Adrenal gland (tissue), 12 donors: ENCODE measurements around the gene ARPP21. TPM values are rescaled to one million over a fixed set of nuclear protein-coding genes. Genes with fewer than 3 reads are reported as not detected.
"Not testable (repeated sequence)": the region's sequence is repeated elsewhere in the genome, so short reads cannot be mapped to it uniquely, and the experiment has no call there.

ENCODE experiments used
- DNase-seq, 7 donors: peaks; one replicate each; pipeline ENCODE4 v3.0.0-alpha.2; 2019 to 2020
- H3K27ac ChIP-seq, 5 donors: fragments of 200-600 bp; sonication (generic) in 4 of 5; 1 replicate in 3 of 5; 2 replicates in 2 of 5; pipeline versions ENCODE4 v1.5.1 to v1.8.0; 2016 to 2020; ENCODE audit warnings: mild to moderate bottlenecking in 1 of 5
- H3K27me3 ChIP-seq: fragments of 200-600 bp; 2 replicates; pipeline ENCODE4 v1.8.0; 2021
- H3K36me3 ChIP-seq, 2 donors: fragments of 200-600 bp; replicated peaks in 1 of 2; 1 replicate in 1 of 2; 2 replicates in 1 of 2; pipeline versions ENCODE4 v1.5.1 to v1.8.0; 2018 to 2022
- H3K4me1 ChIP-seq, 2 donors: fragments of 200-600 bp; replicated peaks in 1 of 2; 1 replicate in 1 of 2; 2 replicates in 1 of 2; pipeline versions ENCODE4 v1.5.1 to v1.8.0; 2018 to 2021
- H3K4me3 ChIP-seq, 4 donors: fragments of 200-600 bp; sonication (generic) in 3 of 4; one replicate each; pipeline ENCODE4 v1.5.1; 2016 to 2018
- H3K9me3 ChIP-seq, 3 donors: fragments of 200-600 bp; sonication (generic) in 1 of 3; replicated peaks in 1 of 3; 1 replicate in 2 of 3; 2 replicates in 1 of 3; pipeline versions ENCODE4 v1.5.1 to v1.8.0; 2016 to 2021
- POLR2A ChIP-seq, 2 donors: fragments of 450-650 bp; IDR thresholded peaks; one replicate each; pipeline ENCODE4 v1.6.1; 2017; ENCODE audit warnings: antibody characterized with exemption in 2 of 2, mild to moderate bottlenecking in 2 of 2, moderate library complexity in 1 of 2
- WGBS, 4 donors: extraction: QIAGEN DNeasy Blood & Tissue Kit in 2 of 4; methylation state at CpG; one replicate each; pipeline versions ENCODE4 v1.1.5 to v1.1.7; 2013 to 2017; 5-methylcytosine and 5-hydroxymethylcytosine counted together
- intact Hi-C, 2 donors: fragments of 100-400 bp; cut with DNase I; formaldehyde crosslinking; loops; one replicate each; pipeline versions ENCODE4 v1.14.1 to v1.15.0; 2022 to 2023
- polyA plus RNA-seq, 3 donors: library from polyadenylated mRNA; stranded (reverse); fragments of 200-250 nt in 2 of 3; fragments of 350-450 nt in 1 of 3; fragmentation: Illumina TruSeq in 1 of 3; extraction: RNeasy Lipid Tissue Mini Kit (QIAGEN cat#74804) in 1 of 3; gene quantifications; one replicate each; pipeline ENCODE4 v1.2.3, GENCODE V29; 2013 to 2014
- total RNA-seq, 9 donors: library from RNA; depleted of rRNA in 4 of 9; stranded (reverse); fragments of >200 nt in 4 of 9; fragments of 120-200 nt in 1 of 9; fragmentation: NEBNext Ultra II Directional in 1 of 9; extraction: Animal tissue kit (Norgen Biotek cat#: 25700) in 1 of 9; gene quantifications; one replicate each; pipeline versions ENCODE4 v1.1.0 to v1.2.4, GENCODE V29; 2013 to 2023
- TF ChIP-seq, protein P1 (sequence below), 6 experiments: fragments of 450-650 bp in 4 of 6; fragments of 200-600 bp in 2 of 6; sonication (generic) in 1 of 6; IDR thresholded peaks; 1 replicate in 5 of 6; 2 replicates in 1 of 6; pipeline versions ENCODE4 v1.5.1 to v1.8.0; 2016 to 2021; ENCODE audit warnings: antibody characterized with exemption in 6 of 6, mild to moderate bottlenecking in 2 of 6, moderate library complexity in 1 of 6
- donor health status: healthy with polysubstance abuse.
- donor health status: Bipolar disorder and iron deficiency.
- donor health status: DM: yes; HTN: yes; CAD: no.
- donor health status: DM: no; HTN: no; CAD: no.
- donor health status: DM: no; HTN: no; CAD: no.
- donor health status: DM: yes; HTN: yes; CAD: no.

Gene ARPP21
- total and polyA plus RNA-seq, 12 donors: 0.32 to 0.79 (median 0.72) TPM; not detected in 9

DNA sequence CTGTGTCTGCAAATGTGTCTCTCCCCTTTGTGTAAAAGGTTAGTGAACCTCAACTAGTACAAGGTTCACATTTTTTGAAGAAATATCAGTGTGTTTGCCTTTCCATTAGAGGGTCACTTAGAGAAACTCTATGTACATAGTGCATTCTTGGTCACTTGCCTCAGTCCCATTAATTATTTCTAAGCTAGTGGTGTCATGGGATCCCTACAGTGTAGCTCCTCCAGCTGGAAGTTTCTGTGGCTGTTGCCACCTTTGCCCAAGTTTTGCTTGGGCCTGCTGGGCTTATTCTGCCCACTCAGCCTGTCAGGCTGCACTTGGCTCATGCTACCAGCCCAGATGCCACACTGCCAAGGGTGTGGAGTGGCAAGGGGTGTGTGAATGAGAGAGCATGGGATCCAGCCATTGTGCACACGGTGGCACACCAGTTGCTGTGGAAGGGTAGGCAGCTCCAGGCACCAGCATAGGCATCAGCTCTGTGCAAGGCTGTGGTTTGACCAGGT is 161.7 kb downstream of the ARPP21 start:
- intact Hi-C loops: no loop called here
- Histone ChIP-seq H3K9me3 (no peaks in the 10 kb centered on the region), H3K4me1 (no peaks in the 10 kb centered on the region), H3K4me3 (no peak overlapping the region), H3K36me3 (no peaks in the 10 kb centered on the region), H3K27me3 (no peaks in the 10 kb centered on the region), H3K27ac (no peak overlapping the region)
- TF ChIP-seq, protein P1, sequence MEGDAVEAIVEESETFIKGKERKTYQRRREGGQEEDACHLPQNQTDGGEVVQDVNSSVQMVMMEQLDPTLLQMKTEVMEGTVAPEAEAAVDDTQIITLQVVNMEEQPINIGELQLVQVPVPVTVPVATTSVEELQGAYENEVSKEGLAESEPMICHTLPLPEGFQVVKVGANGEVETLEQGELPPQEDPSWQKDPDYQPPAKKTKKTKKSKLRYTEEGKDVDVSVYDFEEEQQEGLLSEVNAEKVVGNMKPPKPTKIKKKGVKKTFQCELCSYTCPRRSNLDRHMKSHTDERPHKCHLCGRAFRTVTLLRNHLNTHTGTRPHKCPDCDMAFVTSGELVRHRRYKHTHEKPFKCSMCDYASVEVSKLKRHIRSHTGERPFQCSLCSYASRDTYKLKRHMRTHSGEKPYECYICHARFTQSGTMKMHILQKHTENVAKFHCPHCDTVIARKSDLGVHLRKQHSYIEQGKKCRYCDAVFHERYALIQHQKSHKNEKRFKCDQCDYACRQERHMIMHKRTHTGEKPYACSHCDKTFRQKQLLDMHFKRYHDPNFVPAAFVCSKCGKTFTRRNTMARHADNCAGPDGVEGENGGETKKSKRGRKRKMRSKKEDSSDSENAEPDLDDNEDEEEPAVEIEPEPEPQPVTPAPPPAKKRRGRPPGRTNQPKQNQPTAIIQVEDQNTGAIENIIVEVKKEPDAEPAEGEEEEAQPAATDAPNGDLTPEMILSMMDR (IDR thresholded peaks at IDR 0.05): no peak
- TF ChIP-seq POLR2A (IDR thresholded peaks at IDR 0.05): no peak
- no peak for DNase-seq
- WGBS, 4 donors: 67 to 92% (median 71%) methylated on average over 1 of the region's 1 CpG; no CpG with 5 or more reads in 1 of the 4 donors

DNA sequence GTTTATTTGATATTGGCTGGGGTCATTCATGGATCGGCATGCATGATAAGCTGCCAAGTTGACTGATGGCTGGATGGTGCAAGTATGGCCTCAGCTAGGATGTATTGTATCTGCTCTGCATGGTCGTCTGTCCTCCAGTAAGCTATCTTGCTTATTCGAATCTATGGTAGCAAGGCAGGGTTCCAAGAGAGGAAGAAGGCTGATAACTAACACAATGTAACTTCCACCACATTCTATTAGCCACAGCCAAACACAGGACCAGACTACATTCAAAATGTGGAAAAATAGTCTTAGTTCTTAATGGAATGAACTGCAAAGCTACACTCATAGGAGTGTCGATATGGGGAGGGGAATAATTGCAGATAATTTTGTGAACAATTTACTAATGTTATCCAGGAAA is 175.2 kb downstream of the ARPP21 start:
- no peak for TF ChIP-seq POLR2A (IDR thresholded peaks at IDR 0.05)
- TF ChIP-seq, protein P1 (IDR thresholded peaks at IDR 0.05): no peak
- H3K27ac ChIP-seq: no peak overlapping the region
- intact Hi-C loops: no loop called here
- no peaks in the 10 kb centered on the region for H3K36me3 ChIP-seq
- H3K4me3 ChIP-seq: no peak overlapping the region
- DNase-seq: no peak
- no peaks in the 10 kb centered on the region for H3K4me1 ChIP-seq
- WGBS, 4 donors: 70 to 81% (median 73%) methylated on average over 4 of the region's 4 CpGs
- H3K27me3 ChIP-seq: no peaks in the 10 kb centered on the region
- no peaks in the 10 kb centered on the region for H3K9me3 ChIP-seq

DNA sequence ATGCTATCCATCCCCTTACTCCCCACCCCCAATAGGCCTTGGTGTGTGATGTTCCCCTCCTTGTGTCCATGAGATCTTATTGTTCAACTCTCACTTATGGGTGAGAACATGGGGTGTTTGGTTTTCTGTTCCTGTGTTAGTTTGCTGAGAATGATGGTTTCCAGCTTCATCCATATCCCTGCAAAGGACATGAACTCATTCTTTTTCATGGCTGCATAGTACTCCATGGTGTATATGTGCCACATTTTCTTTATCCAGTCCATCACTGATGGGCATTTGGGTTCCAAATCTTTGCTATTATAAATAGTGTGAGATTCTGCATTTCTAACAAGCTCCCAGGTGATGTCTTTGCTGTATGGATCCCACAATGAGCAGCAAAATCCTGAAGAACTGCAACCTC is 176.5 kb downstream of the ARPP21 start:
- H3K9me3 ChIP-seq, intact Hi-C loops, DNase-seq: not testable (repeated sequence)

DNA sequence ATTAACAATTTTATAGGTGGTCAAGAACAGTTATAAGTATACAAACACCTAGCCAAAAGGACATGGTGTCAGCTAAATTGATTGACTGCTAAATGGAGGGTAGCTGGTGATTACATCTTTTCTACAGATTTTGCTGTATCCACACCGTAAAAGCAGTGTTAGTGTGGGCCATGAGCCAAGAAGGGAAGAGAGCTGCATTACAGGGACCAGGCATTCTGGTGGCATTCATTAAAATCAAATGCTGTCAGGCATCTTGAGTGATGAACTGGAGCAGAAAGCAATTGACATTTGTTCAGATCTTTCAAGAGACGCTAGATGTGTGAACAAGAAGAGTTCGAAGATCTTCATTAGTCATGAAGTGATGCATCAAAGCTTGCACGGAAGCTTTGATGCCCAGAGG is 177.9 kb downstream of the ARPP21 start:
- no peak for DNase-seq
- no peaks in the 10 kb centered on the region for H3K9me3 ChIP-seq
- intact Hi-C loops: no loop called here
- no peak overlapping the region for H3K4me3 ChIP-seq
- no peaks in the 10 kb centered on the region for H3K36me3 ChIP-seq
- no peaks in the 10 kb centered on the region for H3K4me1 ChIP-seq
- no peak overlapping the region for H3K27ac ChIP-seq
- no peak for TF ChIP-seq POLR2A (IDR thresholded peaks at IDR 0.05)
- TF ChIP-seq, protein P1 (IDR thresholded peaks at IDR 0.05): no peak
- no peaks in the 10 kb centered on the region for H3K27me3 ChIP-seq
- 56 to 60% (median 59%) methylated on average over 4 of the region's 4 CpGs for WGBS, 4 donors

More for the DNA sequence above, 176.5 kb downstream of the ARPP21 start:
- H3K27me3 ChIP-seq, H3K4me1 ChIP-seq, H3K4me3 ChIP-seq, H3K27ac ChIP-seq, H3K36me3 ChIP-seq: not testable (repeated sequence)

DNA sequence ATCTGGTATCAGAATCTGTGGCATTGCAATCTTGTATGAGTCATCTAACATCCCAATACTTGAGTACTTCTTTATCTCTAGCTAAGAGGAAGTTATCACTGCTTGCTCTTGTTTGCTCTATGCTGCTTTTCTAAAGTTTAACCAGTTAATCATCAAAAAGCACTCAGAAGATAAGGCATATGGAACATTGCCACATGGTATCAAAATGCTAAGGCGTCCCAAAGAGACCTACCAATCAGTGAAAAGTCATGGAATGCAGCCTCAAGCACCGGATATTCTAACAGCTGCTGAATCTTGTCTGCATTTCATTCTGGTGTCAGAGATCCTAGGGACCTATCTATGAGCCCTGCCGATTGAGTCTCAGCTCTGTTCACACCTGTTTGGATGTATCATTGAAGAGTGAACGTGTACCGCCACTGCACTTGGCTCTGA is 192.8 kb downstream of the ARPP21 start:
- no peaks in the 10 kb centered on the region for H3K36me3 ChIP-seq
- intact Hi-C loops: no loop called here
- WGBS, 4 donors: 68 to 86% (median 80%) methylated on average over 5 of the region's 5 CpGs
- H3K4me3 ChIP-seq: no peak overlapping the region
- no peaks in the 10 kb centered on the region for H3K27me3 ChIP-seq
- no peak overlapping the region for H3K27ac ChIP-seq
- TF ChIP-seq POLR2A (IDR thresholded peaks at IDR 0.05): no peak
- TF ChIP-seq, protein P1 (IDR thresholded peaks at IDR 0.05): no peak
- H3K9me3 ChIP-seq: no peaks in the 10 kb centered on the region
- no peak for DNase-seq
- no peaks in the 10 kb centered on the region for H3K4me1 ChIP-seq
